Left lung (tissue), 10 donors: ENCODE results near the gene CTDSPL. TPM values are rescaled to one million over a fixed set of nuclear protein-coding genes. Genes with fewer than 3 reads are reported as not detected.
A peak's percentile ranks its signal among the peaks of the same experiment; 100 is the strongest.

Experiments
- ATAC-seq: fragments of 200-7000 bp; cut with Tn5 transposase; one replicate; pipeline ENCODE4 v1.9.1; 2020; ENCODE audit warnings: moderate library complexity
- DNase-seq, 4 donors: peaks; one replicate each; pipeline ENCODE4 v3.0.0-alpha.2; 2013 to 2020
- H3K27ac ChIP-seq, 2 donors: fragments of 200-600 bp; sonication (generic) in 1 of 2; one replicate each; pipeline versions ENCODE4 v1.5.0 to v1.8.0; 2020 to 2021
- H3K27me3 ChIP-seq, 2 donors: fragments of 200-600 bp; sonication (generic) in 1 of 2; one replicate each; pipeline versions ENCODE4 v1.5.0 to v1.8.0; 2020 to 2021
- H3K36me3 ChIP-seq, 2 donors: fragments of 200-600 bp; sonication (generic) in 1 of 2; one replicate each; pipeline versions ENCODE4 v1.5.0 to v1.8.0; 2020 to 2021
- H3K4me1 ChIP-seq, 2 donors: fragments of 200-600 bp; one replicate each; pipeline ENCODE4 v1.8.0; 2021
- H3K4me3 ChIP-seq, 2 donors: fragments of 200-600 bp; sonication (generic) in 1 of 2; one replicate each; pipeline versions ENCODE4 v1.5.0 to v1.8.0; 2020 to 2021; ENCODE audit warnings: mild to moderate bottlenecking in 1 of 2
- H3K9me3 ChIP-seq, 2 donors: fragments of 200-600 bp; sonication (generic) in 1 of 2; one replicate each; pipeline versions ENCODE4 v1.5.0 to v1.8.0; 2020 to 2021
- CTCF ChIP-seq, 2 donors: fragments of 200-600 bp; sonication (generic) in 1 of 2; IDR thresholded peaks; one replicate each; pipeline versions ENCODE4 v1.5.0 to v1.8.0; 2021; ENCODE audit warnings: antibody characterized with exemption in 2 of 2
- intact Hi-C, 2 donors: fragments of 100-400 bp; cut with DNase I; formaldehyde crosslinking; loops; one replicate each; pipeline versions ENCODE4 v1.11.2 to v1.14.2; 2022
- polyA plus RNA-seq, 6 donors: library from polyadenylated mRNA; unstranded; fragments of 120-200 nt; gene quantifications; one replicate each; pipeline ENCODE4 v1.2.1, GENCODE V29; 2013; ENCODE audit not compliant: insufficient read length in 6 of 6
- total RNA-seq, 2 donors: library from RNA; stranded (reverse); fragmentation: NEBNext Ultra II Directional; extraction: Animal tissue kit (Norgen Biotek cat#: 25700); gene quantifications; one replicate each; pipeline ENCODE4 v1.2.1, GENCODE V29; 2021
- donor health status: DM: no; HTN: yes; CAD: no.
- donor health status: DM: no; HTN: no; CAD: no.

CTDSPL gene
- total and polyA plus RNA-seq, 8 donors: 46.9 to 122 (median 115) TPM

GRCh38 chr3:37896827-37897226 lies 35.1 kb downstream of the CTDSPL start:
- no peaks in the 10 kb centered on the region for H3K9me3 ChIP-seq
- ATAC-seq (peak; percentile 77), DNase-seq (peak in 1 of 4 donors; percentile 38)
- no peak for TF ChIP-seq CTCF (IDR thresholded peaks at IDR 0.05)
- peaks cover 26 to 60% of the 10 kb centered on the region in 2 donors for H3K4me1 ChIP-seq
- H3K27ac ChIP-seq: peak overlapping the region in 1 of 2 donors; percentile 34
- no peaks in the 10 kb centered on the region for H3K36me3 ChIP-seq
- no peak overlapping the region for H3K4me3 ChIP-seq
- intact Hi-C loops: no loop called here
- H3K27me3 ChIP-seq: no peaks in the 10 kb centered on the region

- peak; percentile 28 for ATAC-seq
- H3K36me3 ChIP-seq: no peaks in the 10 kb centered on the region
- no peaks in the 10 kb centered on the region for H3K9me3 ChIP-seq
- no peak overlapping the region for H3K27ac ChIP-seq
- no peak overlapping the region for H3K4me3 ChIP-seq
- H3K27me3 ChIP-seq: no peaks in the 10 kb centered on the region
- no peak for TF ChIP-seq CTCF (IDR thresholded peaks at IDR 0.05)
- intact Hi-C loops: no loop called here
- DNase-seq: no peak
- H3K4me1 ChIP-seq: peaks cover 20 to 56% of the 10 kb centered on the region in 2 donors
Observed at GRCh38 chr3:37897763-37898162, 36.1 kb downstream of the CTDSPL start.

GRCh38 chr3:37898424-37898823 lies 36.7 kb downstream of the CTDSPL start:
- TF ChIP-seq CTCF (IDR thresholded peaks at IDR 0.05): no peak
- Histone ChIP-seq H3K4me1 (peaks cover 14 to 49% of the 10 kb centered on the region in 2 donors), H3K4me3 (no peak overlapping the region), H3K27ac (no peak overlapping the region), H3K9me3 (no peaks in the 10 kb centered on the region), H3K27me3 (no peaks in the 10 kb centered on the region), H3K36me3 (no peaks in the 10 kb centered on the region)
- intact Hi-C loops: no loop called here
- ATAC-seq (no peak), DNase-seq (no peak)

- Histone ChIP-seq H3K36me3 (no peaks in the 10 kb centered on the region), H3K4me1 (peaks cover 11 to 45% of the 10 kb centered on the region in 2 donors), H3K27ac (no peak overlapping the region), H3K9me3 (no peaks in the 10 kb centered on the region), H3K27me3 (no peaks in the 10 kb centered on the region), H3K4me3 (no peak overlapping the region)
- ATAC-seq (no peak), DNase-seq (no peak)
- no peak for TF ChIP-seq CTCF (IDR thresholded peaks at IDR 0.05)
- intact Hi-C loops: no loop called here
Observed at GRCh38 chr3:37899101-37899707, 37.5 kb downstream of the CTDSPL start.

- intact Hi-C loops: no loop called here
- H3K36me3 ChIP-seq: no peaks in the 10 kb centered on the region
- H3K4me1 ChIP-seq: peaks cover 15 to 46% of the 10 kb centered on the region in 2 donors
- no peak overlapping the region for H3K27ac ChIP-seq
- no peaks in the 10 kb centered on the region for H3K27me3 ChIP-seq
- no peak overlapping the region for H3K4me3 ChIP-seq
- DNase-seq: no peak
- ATAC-seq: no peak
- no peak for TF ChIP-seq CTCF (IDR thresholded peaks at IDR 0.05)
- no peaks in the 10 kb centered on the region for H3K9me3 ChIP-seq
Observed at GRCh38 chr3:37899711-37900306, 38.1 kb downstream of the CTDSPL start.
